Measurements from ENCODE around the gene USP49.

Gene USP49

GRCh38 chr6:41929924-41930323 is 34.7 kb upstream of the USP49 start:
- no peak for DNase-seq (ENCODE audit: low read depth in 2 of 2)

GRCh38 chr6:41927253-41927652 is 32.1 kb upstream of the USP49 start:
- DNase-seq (ENCODE audit: low read depth in 2 of 2), result no peak

DNA sequence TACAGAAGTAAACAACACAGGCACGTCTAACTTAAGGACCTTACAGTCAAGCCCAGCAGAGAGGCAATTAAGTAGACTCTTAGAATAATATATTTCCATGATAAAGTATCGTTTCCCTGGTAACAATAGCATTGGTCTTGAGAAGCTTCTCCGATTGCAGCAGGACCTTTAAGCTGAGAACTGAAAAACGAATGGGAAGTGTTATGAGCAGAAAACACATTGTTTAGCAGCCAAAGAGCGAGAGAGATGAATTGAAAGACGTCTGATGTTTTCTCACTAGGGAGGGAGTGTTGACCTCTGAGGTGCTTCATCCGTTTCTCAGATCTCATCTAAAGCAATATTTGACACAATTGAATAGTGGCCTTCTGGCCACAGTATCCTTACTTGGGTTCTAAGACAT is 27.0 kb upstream of the USP49 start:
- no peak for DNase-seq (ENCODE audit: low read depth in 2 of 2)

DNA sequence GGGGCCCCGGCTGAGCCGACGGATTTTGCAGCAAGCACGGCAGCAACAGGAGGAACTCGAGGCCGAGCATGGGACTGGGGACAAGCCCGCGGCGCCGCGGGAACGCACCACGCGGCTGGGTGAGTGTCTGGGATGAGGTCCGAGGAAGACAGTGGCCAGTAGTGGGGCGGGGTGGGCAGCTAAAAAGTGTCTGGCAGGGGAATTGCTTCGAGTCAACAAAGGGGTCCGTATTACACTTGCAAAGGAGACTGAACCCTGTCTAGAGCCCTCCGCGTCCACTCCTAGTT is 26.5 kb upstream of the USP49 start:
- no peak for DNase-seq (ENCODE audit: low read depth in 2 of 2)

DNA sequence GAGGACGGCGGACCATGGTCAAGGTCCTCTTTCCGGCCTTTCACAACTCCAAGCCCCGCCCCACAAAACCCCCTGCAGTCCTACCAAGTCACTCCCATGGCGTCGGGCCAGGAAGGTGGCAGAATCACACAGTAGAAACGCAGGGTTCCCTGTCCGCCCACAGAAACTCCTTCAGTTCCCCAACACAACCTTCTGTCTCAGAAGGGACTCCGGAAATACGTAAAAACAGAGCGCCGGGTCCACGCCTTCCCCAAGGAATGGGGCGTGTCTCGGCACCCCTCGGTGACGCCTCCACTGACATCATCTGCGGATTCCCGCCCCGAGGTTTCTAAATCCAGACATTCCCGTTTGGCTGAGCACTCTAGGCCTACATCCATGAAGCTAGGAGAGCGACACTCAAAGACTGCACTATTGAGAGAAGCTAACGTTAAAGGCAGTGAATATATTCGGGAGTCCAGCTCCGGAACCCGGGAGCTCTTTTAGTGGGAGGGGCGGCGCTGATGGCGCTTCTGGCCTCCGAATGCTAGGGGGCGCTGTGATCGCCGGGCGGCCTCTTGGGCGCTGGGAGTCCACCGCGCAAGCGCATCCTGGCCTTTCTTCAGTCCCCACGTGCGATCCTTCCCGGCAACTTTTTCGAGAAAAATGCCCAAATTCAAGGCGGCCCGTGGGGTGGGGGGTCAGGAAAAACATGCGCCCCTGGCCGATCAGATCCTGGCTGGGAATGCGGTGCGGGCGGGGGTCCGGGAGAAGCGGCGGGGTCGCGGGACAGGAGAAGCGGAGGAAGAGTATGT is 25.9 kb upstream of the USP49 start, which contains the start of the genes BYSL and MED20:
BYSL (plus strand) TSS at position 579 of the 791 bp plus-strand sequence; CDS start at position 643, 64 bp downstream.
MED20 (minus strand) TSS at position 219 of the 791 bp plus-strand sequence; CDS start at position 98, 121 bp downstream.
- DNase-seq (ENCODE audit: low read depth in 2 of 2), result peak; percentile 87 to 89

GRCh38 chr6:41917528-41917927 is 22.4 kb upstream of the USP49 start:
- no peak for DNase-seq (ENCODE audit: low read depth in 2 of 2)

- DNase-seq (ENCODE audit: low read depth in 2 of 2), result no peak
Observed at GRCh38 chr6:41914869-41915530, 19.8 kb upstream of the USP49 start.

GRCh38 chr6:41914343-41914742 is 19.2 kb upstream of the USP49 start:
- DNase-seq (ENCODE audit: low read depth in 2 of 2), result no peak

DNA sequence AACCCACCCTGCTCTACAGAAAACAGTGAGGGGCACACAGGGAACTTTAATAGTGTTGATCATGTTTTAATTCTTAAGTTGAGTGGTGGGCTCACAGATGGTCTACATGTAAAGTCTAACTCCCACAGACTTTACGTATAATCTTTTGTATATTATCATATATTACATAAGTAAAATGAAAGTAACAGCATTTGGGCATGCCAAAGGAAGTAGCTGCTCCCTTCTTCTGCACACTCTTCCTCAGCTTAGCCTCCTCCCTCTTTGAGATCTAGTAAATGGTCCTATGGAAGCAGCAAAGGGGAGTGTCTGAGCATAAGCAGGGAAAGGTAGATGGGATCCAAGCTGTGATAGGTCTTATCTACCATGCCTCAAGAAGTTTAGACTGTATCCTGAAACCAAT is 14.6 kb upstream of the USP49 start:
- no peak for DNase-seq (ENCODE audit: low read depth in 2 of 2)

DNA sequence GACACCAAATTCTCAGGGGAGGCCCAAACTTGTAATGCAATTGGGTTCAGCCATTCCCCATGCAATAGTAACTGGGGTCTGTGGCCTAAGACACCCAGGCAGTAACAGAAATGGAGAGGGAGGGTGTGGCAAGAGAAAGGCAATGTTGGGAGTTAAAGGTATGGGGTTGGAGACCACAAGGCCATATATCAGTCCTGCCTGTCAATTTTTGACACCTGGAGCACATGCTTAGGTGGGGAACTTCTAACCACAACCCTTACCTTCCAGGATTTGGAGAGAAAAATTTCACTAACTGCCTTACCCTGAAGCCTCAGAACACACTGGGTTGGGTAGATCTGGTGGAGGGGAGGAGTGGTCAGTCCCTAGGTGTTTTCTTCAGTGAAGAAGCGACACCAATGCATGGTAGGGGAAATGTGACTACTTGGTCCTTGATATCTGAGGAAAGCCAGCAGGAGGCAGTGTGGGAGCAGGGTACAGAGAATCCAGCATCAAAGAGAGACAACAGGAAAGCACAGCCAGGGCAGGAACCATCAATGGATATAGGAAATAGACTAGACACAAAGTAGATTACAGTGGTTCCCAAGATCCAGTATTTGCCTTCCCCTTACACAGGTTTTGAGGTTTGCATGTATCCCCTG is 6.8 kb upstream of the USP49 start:
- DNase-seq (ENCODE audit: low read depth in 2 of 2), result peak in 1 of 2 donors; percentile 21

DNA sequence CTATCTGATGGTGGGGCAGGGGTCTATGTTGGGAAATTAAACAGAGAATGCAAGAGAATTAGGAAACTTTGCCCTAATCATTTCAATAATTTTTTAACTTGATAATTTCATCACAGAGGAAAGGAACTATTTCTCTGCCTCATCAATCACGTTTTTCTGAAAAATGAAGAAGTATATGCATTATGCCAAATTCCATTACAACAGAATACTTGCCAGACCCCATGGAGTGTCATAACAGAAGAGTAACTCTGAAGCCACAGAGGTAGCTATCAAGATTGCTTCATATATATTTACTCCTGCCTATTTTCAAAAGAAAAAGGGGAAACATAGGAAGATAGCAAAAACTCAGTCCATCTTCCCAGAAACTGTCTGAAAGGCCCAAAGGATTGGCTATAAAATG is 5.7 kb upstream of the USP49 start:
- DNase-seq (ENCODE audit: low read depth in 2 of 2), result no peak

- DNase-seq (ENCODE audit: low read depth in 2 of 2), result no peak
Observed at GRCh38 chr6:41896281-41896680, 1.1 kb upstream of the USP49 start.

DNA sequence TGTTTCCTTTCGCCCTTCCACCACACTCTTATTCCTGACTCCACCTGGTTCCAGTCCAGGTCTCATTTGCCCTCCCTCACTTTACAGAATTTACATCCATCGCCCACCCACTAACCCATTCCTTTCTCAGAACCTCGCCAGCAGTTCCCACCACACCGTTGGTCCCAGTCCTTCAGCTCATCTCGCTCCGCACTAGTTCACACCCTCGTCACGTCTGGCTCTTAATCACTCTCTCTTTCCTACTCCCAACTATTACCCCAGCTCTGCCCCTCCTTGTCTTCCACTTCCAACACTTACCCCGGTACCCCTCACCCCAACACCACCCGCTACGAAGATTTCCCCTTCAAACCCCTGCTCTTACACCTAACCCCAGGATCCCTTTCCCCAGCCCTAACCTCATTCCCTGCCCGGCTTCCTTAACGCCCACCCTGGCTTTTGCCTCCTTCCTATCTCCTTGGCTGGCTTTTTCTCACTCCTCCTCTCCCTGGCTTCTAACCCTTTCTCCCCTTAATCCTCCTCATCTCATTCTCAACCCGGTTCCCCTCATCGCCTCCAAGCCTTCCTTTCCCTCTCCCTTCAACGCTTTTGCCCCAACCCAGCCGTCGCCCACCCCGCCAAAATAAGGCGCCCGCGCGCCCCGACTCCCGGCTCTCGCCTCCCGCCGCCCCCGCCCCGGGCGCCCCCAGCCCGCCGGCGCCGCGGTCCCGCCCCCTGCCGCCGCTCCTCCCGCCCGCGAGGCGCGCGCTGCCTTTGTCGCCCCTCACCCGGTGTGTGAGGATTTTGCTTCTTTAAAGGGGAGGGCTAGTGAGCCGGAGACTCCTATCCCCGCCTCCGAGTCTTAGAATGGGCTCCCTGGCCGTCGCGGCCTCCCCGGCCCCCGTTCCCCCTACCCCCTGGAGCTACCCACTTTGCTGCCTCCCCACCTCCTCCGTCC is 542 bp downstream of the USP49 start:
- DNase-seq (ENCODE audit: low read depth in 2 of 2), result no peak

GRCh38 chr6:41892921-41893564 is 2.1 kb downstream of the USP49 start:
- no peak for DNase-seq (ENCODE audit: low read depth in 2 of 2)

DNA sequence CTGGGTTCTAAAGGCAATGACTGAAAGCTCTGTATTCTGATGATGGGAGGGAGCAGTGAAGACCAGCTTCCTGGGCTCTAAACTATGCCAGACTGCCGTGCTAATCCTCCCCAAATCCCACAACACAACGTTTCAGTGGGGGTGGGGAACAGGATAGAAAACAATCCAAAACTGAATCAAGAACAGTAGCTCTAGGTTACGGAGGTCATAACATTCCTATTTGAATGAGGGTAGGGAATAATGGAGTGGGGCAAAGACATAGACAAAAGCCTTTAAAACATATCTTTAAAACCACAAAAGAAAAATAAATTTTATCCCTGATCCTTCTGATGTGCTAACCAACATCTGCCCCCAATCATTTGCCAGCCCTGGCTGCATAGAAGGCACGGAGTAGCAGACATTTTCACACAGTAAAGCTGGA is 7.8 kb downstream of the USP49 start:
- DNase-seq (ENCODE audit: low read depth in 2 of 2), result no peak

GRCh38 chr6:41885930-41886329 is 9.2 kb downstream of the USP49 start:
- no peak for DNase-seq (ENCODE audit: low read depth in 2 of 2)

DNA sequence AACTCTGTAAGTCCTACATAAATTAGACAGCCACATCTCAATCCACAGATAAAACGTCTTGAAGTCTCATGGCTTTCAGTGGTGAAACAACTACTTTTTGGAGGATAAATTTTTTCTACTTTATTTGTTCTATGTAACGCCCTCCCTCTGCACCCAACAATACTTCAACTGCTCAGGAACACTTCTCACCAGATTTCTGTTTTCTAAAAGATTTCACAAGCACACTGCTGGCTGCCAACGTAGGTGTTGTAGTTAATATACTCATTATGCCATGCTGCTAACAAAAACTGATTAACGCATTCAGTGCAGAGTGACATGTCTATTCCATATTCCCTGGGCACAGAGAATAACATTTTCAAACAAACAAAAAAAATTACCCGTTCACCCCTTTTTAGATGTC is 10.2 kb downstream of the USP49 start:
- DNase-seq (ENCODE audit: low read depth in 2 of 2), result no peak

DNA sequence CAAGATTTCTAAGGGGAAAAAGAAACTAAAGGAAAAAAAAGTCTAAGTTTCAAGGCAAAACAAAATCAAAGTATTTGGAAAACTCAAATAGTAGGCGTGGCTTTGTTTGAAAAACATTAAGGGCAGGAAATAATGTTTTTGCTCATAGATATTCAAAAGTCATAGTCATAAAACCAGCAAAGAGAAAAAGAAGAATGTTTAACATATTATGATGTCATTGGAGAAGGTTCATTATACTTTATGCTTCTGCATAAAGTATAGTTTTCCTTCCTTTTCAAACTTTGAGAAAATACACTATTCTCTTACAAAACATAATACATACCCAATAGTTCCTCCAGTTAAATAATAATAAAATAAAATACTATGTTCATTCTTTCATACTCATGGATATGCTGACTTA is 13.7 kb downstream of the USP49 start:
- DNase-seq (ENCODE audit: low read depth in 2 of 2), result no peak

GRCh38 chr6:41878961-41879405 is 16.2 kb downstream of the USP49 start:
- DNase-seq (ENCODE audit: low read depth in 2 of 2), result no peak

- DNase-seq (ENCODE audit: low read depth in 2 of 2), result no peak
Observed at GRCh38 chr6:41878246-41878645, 16.9 kb downstream of the USP49 start.

GRCh38 chr6:41877051-41877680 is 18.0 kb downstream of the USP49 start:
- DNase-seq (ENCODE audit: low read depth in 2 of 2), result no peak

All from activated CD8-positive, alpha-beta memory T cell treated with anti-CD3 and anti-CD28 coated beads for 4 hours (primary cell).